IMR-90 (cell line): ENCODE data around the gene ELMO1. TPM values are rescaled to one million over a fixed set of nuclear protein-coding genes. Genes with fewer than 3 reads are reported as not detected.

Experiments
- ATAC-seq: fragments of 200-7000 bp; cut with Tn5 transposase; 2 replicates; pipeline ENCODE4 v1.9.1; 2020; ENCODE audit warnings: low read depth, mild to moderate bottlenecking, moderate library complexity
- BruUV-seq: library from RNA; stranded (reverse); fragments of 400-500 nt; replicated peaks from 2 replicates; lab custom pipeline; 2021; lab: Mats Ljungman, UMichigan
- CTCF ChIA-PET: fragments of 300-600 bp; formaldehyde crosslinking; extraction: SDS; loops from one replicate; lab custom pipeline; 2021; ENCODE audit warnings: antibody characterized with exemption; lab: Yijun Ruan, JAX
- POLR2A ChIA-PET: fragments of 300-600 bp; sonication (Branson Sonifier 250); formaldehyde crosslinking; loops from one replicate; lab custom pipeline; 2022; ENCODE audit warnings: antibody characterized with exemption; ENCODE audit not compliant: unreplicated experiment; lab: Charles Lee
- DNase-seq: peaks from one replicate; pipeline ENCODE4 v3.0.0; 2013
- H2AFZ ChIP-seq: replicated peaks from 2 replicates; pipeline ENCODE3; 2013; ENCODE audit warnings: low read length, mild to moderate bottlenecking; ENCODE audit not compliant: poor library complexity
- H2AK5ac ChIP-seq: 2 replicates; pipeline ENCODE4 v1.6.1; 2013; ENCODE audit warnings: low read depth, low read length, inconsistent platforms
- H2AK9ac ChIP-seq: replicated peaks from 2 replicates; pipeline ENCODE3; 2013; ENCODE audit warnings: mild to moderate bottlenecking, low read depth, low read length, moderate library complexity; ENCODE audit not compliant: poor library complexity
- H2BK120ac ChIP-seq: 2 replicates; pipeline ENCODE4 v1.6.1; 2013; ENCODE audit warnings: low read depth, low read length, inconsistent platforms
- H2BK15ac ChIP-seq: 3 replicates; pipeline ENCODE4 v1.6.1; 2013; ENCODE audit warnings: low read depth, low read length, inconsistent platforms
- H2BK20ac ChIP-seq: 2 replicates; pipeline ENCODE4 v1.6.1; 2013; ENCODE audit warnings: low read depth, mild to moderate bottlenecking, inconsistent platforms, low read length, moderate library complexity
- H2BK5ac ChIP-seq: 2 replicates; pipeline ENCODE4 v1.6.1; 2013; ENCODE audit warnings: mild to moderate bottlenecking, low read depth, low read length, inconsistent platforms; ENCODE audit not compliant: poor library complexity, severe bottlenecking
- H3K14ac ChIP-seq: replicated peaks from 2 replicates; pipeline ENCODE4 v1.6.1; 2013; ENCODE audit warnings: low read depth, low read length, inconsistent platforms
- H3K18ac ChIP-seq: 2 replicates; pipeline ENCODE4 v1.6.1; 2013; ENCODE audit warnings: low read depth, low read length, control low read depth
- H3K23ac ChIP-seq: 2 replicates; pipeline ENCODE4 v1.6.1; 2013; ENCODE audit warnings: low read depth, low read length, inconsistent platforms
- H3K27ac ChIP-seq: 2 replicates; pipeline ENCODE4 v1.5.1; 2013; ENCODE audit warnings: mild to moderate bottlenecking, control low read depth, low read length; ENCODE audit not compliant: insufficient read depth
- H3K27me3 ChIP-seq: 2 replicates; pipeline ENCODE4 v1.6.1; 2013; ENCODE audit warnings: low read length; ENCODE audit not compliant: control insufficient read depth, insufficient read depth
- H3K36me3 ChIP-seq: 2 replicates; pipeline ENCODE4 v1.6.1; 2013; ENCODE audit warnings: low read length, mixed read lengths; ENCODE audit not compliant: control insufficient read depth, insufficient read depth
- H3K4ac ChIP-seq: 2 replicates; pipeline ENCODE4 v1.6.1; 2013; ENCODE audit warnings: low read depth, low read length, inconsistent platforms
- H3K4me1 ChIP-seq: 2 replicates; pipeline ENCODE4 v1.6.1; 2013; ENCODE audit warnings: low read length, mixed read lengths; ENCODE audit not compliant: control insufficient read depth, insufficient read depth
- H3K4me2 ChIP-seq: 2 replicates; pipeline ENCODE4 v1.6.1; 2013; ENCODE audit warnings: low read depth, mild to moderate bottlenecking, control low read depth, low read length, moderate library complexity
- H3K4me3 ChIP-seq: 2 replicates; pipeline ENCODE4 v1.5.1; 2013; ENCODE audit warnings: low read depth, mild to moderate bottlenecking, control low read depth, low read length, moderate library complexity; ENCODE audit not compliant: insufficient read depth
- H3K56ac ChIP-seq: 2 replicates; pipeline ENCODE4 v1.6.1; 2013; ENCODE audit warnings: low read length, inconsistent platforms; ENCODE audit not compliant: insufficient read depth; ENCODE audit errors: extremely low read depth
- H3K79me1 ChIP-seq, 2 experiments: 2 replicates each; pipeline ENCODE4 v1.6.1; 2013; ENCODE audit warnings: low read length in 2 of 2, inconsistent platforms in 1 of 2, low read depth in 1 of 2
- H3K9ac ChIP-seq: 2 replicates; pipeline ENCODE4 v1.6.1; 2013; ENCODE audit warnings: low read depth, low read length, control low read depth
- H3K9me1 ChIP-seq: 2 replicates; pipeline ENCODE4 v1.6.1; 2013; ENCODE audit warnings: low read length, inconsistent platforms; ENCODE audit not compliant: insufficient read depth
- H3K9me3 ChIP-seq: 2 replicates; pipeline ENCODE4 v1.6.1; 2013; ENCODE audit warnings: low read length; ENCODE audit not compliant: control insufficient read depth, insufficient read depth
- H4K20me1 ChIP-seq: 2 replicates; pipeline ENCODE4 v1.6.1; 2013; ENCODE audit warnings: low read length, inconsistent platforms; ENCODE audit not compliant: insufficient read depth
- H4K5ac ChIP-seq: 2 replicates; pipeline ENCODE4 v1.6.1; 2013; ENCODE audit warnings: mild to moderate bottlenecking, low read depth, low read length, control low read depth
- H4K8ac ChIP-seq, 2 experiments: 2 replicates each; pipeline ENCODE4 v1.6.1; 2013; ENCODE audit warnings: low read depth in 2 of 2, low read length in 2 of 2, control low read depth in 1 of 2, inconsistent platforms in 1 of 2
- H4K91ac ChIP-seq: 2 replicates; pipeline ENCODE4 v1.6.1; 2013; ENCODE audit warnings: low read depth, low read length, inconsistent platforms; ENCODE audit not compliant: insufficient read depth
- BHLHE40 ChIP-seq: fragments of 150-350 bp; IDR thresholded peaks from 2 replicates; pipeline ENCODE4 v1.6.1; 2016; ENCODE audit warnings: mild to moderate bottlenecking, low read depth, low read length
- CEBPB ChIP-seq: IDR thresholded peaks from 2 replicates; pipeline ENCODE4 v1.6.1; 2012; ENCODE audit warnings: low read depth, low read length, improper control_type of control experiment
- CHD1 ChIP-seq: IDR thresholded peaks from 2 replicates; pipeline ENCODE4 v1.6.1; 2012; ENCODE audit warnings: low read depth, low read length, improper control_type of control experiment
- CTCF ChIP-seq: conservative IDR thresholded peaks from 2 replicates; pipeline ENCODE4 v1.5.1; 2012; ENCODE audit warnings: mild to moderate bottlenecking, low read depth, low read length, improper control_type of control experiment
- ELK1 ChIP-seq: fragments of 150-350 bp; IDR thresholded peaks from 2 replicates; pipeline ENCODE4 v1.6.1; 2016; ENCODE audit warnings: low read depth, mild to moderate bottlenecking, low read length, moderate library complexity, borderline replicate concordance
- FOS ChIP-seq: fragments of 150-350 bp; IDR thresholded peaks from 2 replicates; pipeline ENCODE4 v1.6.1; 2016; ENCODE audit warnings: low read depth, low read length
- MAFK ChIP-seq: IDR thresholded peaks from 2 replicates; pipeline ENCODE4 v1.6.1; 2012; ENCODE audit warnings: low read depth, low read length, improper control_type of control experiment
- MAZ ChIP-seq: IDR thresholded peaks from 2 replicates; pipeline ENCODE4 v1.6.1; 2012; ENCODE audit warnings: low read depth, mild to moderate bottlenecking, low read length, improper control_type of control experiment, moderate library complexity, borderline replicate concordance
- MXI1 ChIP-seq: IDR thresholded peaks from 2 replicates; pipeline ENCODE4 v1.6.1; 2012; ENCODE audit warnings: low read depth, mild to moderate bottlenecking, low read length, moderate library complexity, borderline replicate concordance
- NFE2L2 ChIP-seq: fragments of 150-350 bp; IDR thresholded peaks from 2 replicates; pipeline ENCODE4 v1.6.1; 2016; ENCODE audit warnings: low read depth, mild to moderate bottlenecking, low read length
- POLR2A ChIP-seq: IDR thresholded peaks from 2 replicates; pipeline ENCODE4 v1.6.1; 2012; ENCODE audit warnings: mild to moderate bottlenecking, low read depth, low read length
- RAD21 ChIP-seq: IDR thresholded peaks from 2 replicates; pipeline ENCODE4 v1.6.1; 2012; ENCODE audit warnings: low read length, improper control_type of control experiment
- RCOR1 ChIP-seq: IDR thresholded peaks from 2 replicates; pipeline ENCODE4 v1.6.1; 2012; ENCODE audit warnings: mild to moderate bottlenecking, low read length, improper control_type of control experiment; ENCODE audit not compliant: insufficient replicate concordance
- RFX5 ChIP-seq: IDR thresholded peaks from 2 replicates; pipeline ENCODE4 v1.8.0; 2012; ENCODE audit warnings: low read depth, mild to moderate bottlenecking, low read length, moderate library complexity
- SMC3 ChIP-seq: fragments of 150-350 bp; IDR thresholded peaks from 2 replicates; pipeline ENCODE4 v1.6.1; 2016; ENCODE audit warnings: low read depth, mild to moderate bottlenecking, antibody characterized with exemption, low read length, moderate library complexity
- USF2 ChIP-seq: fragments of 150-350 bp; IDR thresholded peaks from 2 replicates; pipeline ENCODE4 v1.6.1; 2017; ENCODE audit warnings: mild to moderate bottlenecking, antibody characterized with exemption, low read length, low read depth
- WGBS, 2 experiments: methylation state at CpG; one replicate each; pipeline versions ENCODE4 v1.1.5 to v1.1.7; 2013; ENCODE audit warnings: missing lambda C conversion rate in 2 of 2; ENCODE audit not compliant: insufficient read length in 1 of 2; ENCODE audit errors: extremely low coverage in 2 of 2; 5-methylcytosine and 5-hydroxymethylcytosine counted together
- dilution Hi-C: fragments of 300-500 bp; cut with HindIII; formaldehyde crosslinking; loops from one replicate; pipeline ENCODE4 v1.14.3; 2018; ENCODE audit warnings: low sequenced_read_pairs; ENCODE audit not compliant: unreplicated experiment
- in situ Hi-C: fragments of 300-500 bp; cut with MboI; formaldehyde crosslinking; loops from 3 replicates; pipeline ENCODE4 v1.14.3; 2019; ENCODE audit warnings: low sequenced_read_pairs, inconsistent platforms, mixed read lengths
- intact Hi-C: fragments of 100-400 bp; cut with micrococcal nuclease; formaldehyde crosslinking; loops from 2 replicates; pipeline ENCODE4 v1.10.0; 2022
- polyA plus RNA-seq, 3 experiments: library from polyadenylated mRNA; depleted of rRNA; stranded (reverse); fragments of >200 nt; gene quantifications; 2 replicates each; pipeline ENCODE4 v1.2.3, GENCODE V29; 2012; ENCODE audit warnings: low replicate concordance in 1 of 3
- total RNA-seq: library from RNA; depleted of rRNA; stranded (reverse); fragments of >200 nt; gene quantifications from 2 replicates; pipeline ENCODE4 v1.2.3, GENCODE V29; 2012

The ELMO1 gene
- total and polyA plus RNA-seq, 2 of the 4 experiments (the other 2 are of a cell fraction) = 0.03 TPM; not detected in 1

- in situ Hi-C loops (no loop called here), dilution Hi-C loops (no loop called here), intact Hi-C loops (no loop called here)
- no TSS peak for BruUV-seq
- Histone ChIP-seq H3K4me3 (no peak overlapping the region), H2AK9ac (no peak overlapping the region), H3K79me1 (no peaks in the 10 kb centered on the region), H2BK20ac (no peak overlapping the region), H2BK15ac (no peak overlapping the region), H2BK5ac (no peak overlapping the region), H2BK120ac (no peak overlapping the region), H2AK5ac (no peak overlapping the region), H3K9ac (no peak overlapping the region), H3K56ac (no peak overlapping the region), H3K4ac (no peak overlapping the region), H4K5ac (no peak overlapping the region), H4K91ac (no peak overlapping the region), H3K14ac (no peak overlapping the region), H3K23ac (no peak overlapping the region), H4K8ac (no peak overlapping the region), H3K9me3 (no peaks in the 10 kb centered on the region), H3K4me2 (no peak overlapping the region), H3K4me1 (no peaks in the 10 kb centered on the region), H3K27me3 (no peaks in the 10 kb centered on the region), H3K18ac (no peak overlapping the region), H4K20me1 (no peaks in the 10 kb centered on the region), H3K27ac (no peak overlapping the region), H3K9me1 (no peaks in the 10 kb centered on the region), H2AFZ (no peak overlapping the region), H3K36me3 (no peaks in the 10 kb centered on the region)
- POLR2A ChIA-PET = no interaction called here
- DNase-seq (no peak), ATAC-seq (no peak)
- TF ChIP-seq CHD1 = no peak
- TF ChIP-seq MXI1 = no peak
- no peak for TF ChIP-seq CTCF
- TF ChIP-seq BHLHE40 = no peak
- no peak for TF ChIP-seq USF2
- TF ChIP-seq NFE2L2 = no peak
- no peak for TF ChIP-seq FOS
- TF ChIP-seq MAZ = no peak
- no peak for TF ChIP-seq POLR2A
- no peak for TF ChIP-seq RAD21
- no peak for TF ChIP-seq MAFK
- no peak for TF ChIP-seq ELK1
- no peak for TF ChIP-seq SMC3
- TF ChIP-seq RCOR1 = no peak
- TF ChIP-seq RFX5 = no peak
- no peak for TF ChIP-seq CEBPB
- WGBS, 2 experiments = no CpG with 5 or more reads among the region's 5 CpGs
- CTCF ChIA-PET = no interaction called here
Measured at GRCh38 chr7:36884910-36885309, 563.8 kb downstream of the ELMO1 start.
